Heart right ventricle (tissue), 16 donors: ENCODE measurements around the gene VTI1A. TPM values are rescaled to one million over a fixed set of nuclear protein-coding genes. Genes with fewer than 3 reads are reported as not detected.
A peak's percentile ranks its signal among the peaks of the same experiment; 100 is the strongest.

Experiments used
- ATAC-seq, 8 donors: fragments of 200-7000 bp; cut with Tn5 transposase; one replicate each; pipeline ENCODE4 v1.9.1; 2020; ENCODE audit warnings: mild to moderate bottlenecking in 8 of 8, moderate library complexity in 8 of 8, moderate number of reproducible peaks in 1 of 8
- DNase-seq, 2 donors: peaks; one replicate each; pipeline ENCODE4 v3.0.0-alpha.2; 2020
- H3K27ac ChIP-seq, 10 donors: fragments of 200-600 bp; sonication (generic) in 2 of 10; one replicate each; pipeline versions ENCODE4 v1.5.0 to v1.8.0; 2020 to 2022; ENCODE audit warnings: mild to moderate bottlenecking in 3 of 10
- H3K27me3 ChIP-seq, 7 donors: fragments of 200-600 bp; one replicate each; pipeline ENCODE4 v1.8.0; 2021 to 2022; ENCODE audit warnings: mild to moderate bottlenecking in 2 of 7
- H3K36me3 ChIP-seq, 9 donors: fragments of 200-600 bp; sonication (generic) in 1 of 9; one replicate each; pipeline versions ENCODE4 v1.5.0 to v1.8.0; 2020 to 2022; ENCODE audit warnings: mild to moderate bottlenecking in 2 of 9
- H3K4me1 ChIP-seq, 9 donors: fragments of 200-600 bp; sonication (generic) in 1 of 9; one replicate each; pipeline versions ENCODE4 v1.5.0 to v1.8.0; 2020 to 2022; ENCODE audit warnings: mild to moderate bottlenecking in 4 of 9
- H3K4me3 ChIP-seq, 10 donors: fragments of 200-600 bp; sonication (generic) in 2 of 10; one replicate each; pipeline versions ENCODE4 v1.5.0 to v1.8.0; 2020 to 2022; ENCODE audit warnings: mild to moderate bottlenecking in 7 of 10, moderate library complexity in 2 of 10
- H3K9me3 ChIP-seq, 11 donors: fragments of 200-600 bp in 10 of 11; sonication (generic) in 2 of 11; one replicate each; pipeline versions ENCODE4 v1.5.0 to v1.8.0; 2013 to 2022; ENCODE audit warnings: mild to moderate bottlenecking in 2 of 11, control low read depth in 1 of 11, moderate library complexity in 1 of 11
- WGBS, 2 donors: extraction: QIAGEN DNeasy Blood & Tissue Kit; methylation state at CpG; one replicate each; pipeline ENCODE4 v1.1.7; 2013; ENCODE audit warnings: inconsistent platforms in 1 of 2; 5-methylcytosine and 5-hydroxymethylcytosine counted together
- intact Hi-C, 10 donors: fragments of 100-400 bp; cut with DNase I; formaldehyde crosslinking; loops; one replicate each; pipeline versions ENCODE4 v1.11.1 to v1.14.2; 2022
- polyA plus RNA-seq, 2 donors: library from polyadenylated mRNA; stranded (reverse); fragments of 200-250 nt; gene quantifications; one replicate each; pipeline ENCODE4 v1.2.3, GENCODE V29; 2013
- total RNA-seq, 10 donors: library from RNA; stranded (reverse); fragmentation: NEBNext Ultra II Directional in 3 of 10; extraction: Animal tissue kit (Norgen Biotek cat#: 25700) in 3 of 10; gene quantifications; one replicate each; pipeline versions ENCODE4 v1.2.1 to v1.2.4, GENCODE V29; 2021 to 2023
- TF ChIP-seq, protein P1 (sequence below), 9 donors: fragments of 200-600 bp; sonication (generic) in 2 of 9; IDR thresholded peaks; one replicate each; pipeline versions ENCODE4 v1.5.0 to v1.8.0; 2021 to 2022; ENCODE audit warnings: antibody characterized with exemption in 9 of 9, mild to moderate bottlenecking in 5 of 9, moderate library complexity in 1 of 9
- donor health status: Arrhythmogenic right ventricular cardiomyopathy.
- donor health status: ischemic (EF 13 %, LVEDD 7.1; RV severe dilation, severe dysfunction).
- donor health status: healthy with polysubstance abuse.
- donor health status: DM: no; HTN: yes; CAD: no.
- donor health status: DM: no; HTN: no; CAD: no.
- donor health status: ischemic (EF 25% LVEDD 6.9; RV normal size, moderate dysfunction).
- donor health status: ischemic (EF 25% LVEDD 5.7; RV mildly dilated, moderate dysfunction).
- donor health status: healthy.
- donor health status: DM: yes; HTN: yes; CAD: no.
- donor health status: Ischemic cardiomyopathy.
- donor health status: ischemic (EF 35%, LVEDD 5.7; RV mildly dilated, moderate dysfunction).
- donor health status: nonischemic (EF 11% LVEDD 7.7; RV severe dilation, severe dysfunction).
- donor health status: DM: yes; HTN: yes; CAD: no.
- donor health status: PGD.
- donor health status: ischemic (EF 29% LVEDD 5.4; RV normal size, mild dysfunction).
- donor health status: nonischemic (EF 23%, LVEDD 6.1; RV moderate dilation, normal function).

Gene VTI1A
- total and polyA plus RNA-seq, 12 donors: 6.2 to 24.5 (median 20.6) TPM

DNA sequence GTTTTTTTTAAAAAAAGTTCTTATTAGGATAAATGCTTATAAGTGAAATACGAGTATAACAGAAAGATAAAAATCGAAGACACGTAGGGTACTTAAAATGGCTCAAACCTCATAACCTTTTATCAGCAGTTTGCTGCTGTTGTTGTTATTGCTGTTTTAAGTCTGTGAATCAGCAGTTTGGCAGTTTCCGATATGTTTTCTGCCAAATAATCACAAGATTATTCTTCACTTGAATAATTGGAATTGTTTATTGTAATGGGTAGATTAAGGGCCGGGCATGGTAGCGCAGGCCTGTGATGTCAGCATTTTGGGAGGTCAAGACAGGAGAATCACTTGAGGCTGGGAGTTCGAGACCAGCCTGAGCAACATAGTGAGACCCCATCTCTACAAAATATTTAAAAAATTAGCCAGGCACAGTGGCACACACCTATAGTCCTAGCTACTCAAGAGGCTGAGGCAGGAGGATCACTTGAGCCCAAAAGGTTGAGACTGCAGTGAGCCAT lies 177.6 kb downstream of the VTI1A start:
- Histone ChIP-seq H3K27me3 (no peaks in the 10 kb centered on the region), H3K4me3 (no peak overlapping the region), H3K4me1 (peaks cover 0 to 10% (median 0%) of the 10 kb centered on the region in 9 donors), H3K27ac (no peak overlapping the region), H3K9me3 (no peaks in the 10 kb centered on the region), H3K36me3 (no peaks in the 10 kb centered on the region)
- intact Hi-C loops: no loop called here
- DNase-seq: no peak
- TF ChIP-seq, protein P1, sequence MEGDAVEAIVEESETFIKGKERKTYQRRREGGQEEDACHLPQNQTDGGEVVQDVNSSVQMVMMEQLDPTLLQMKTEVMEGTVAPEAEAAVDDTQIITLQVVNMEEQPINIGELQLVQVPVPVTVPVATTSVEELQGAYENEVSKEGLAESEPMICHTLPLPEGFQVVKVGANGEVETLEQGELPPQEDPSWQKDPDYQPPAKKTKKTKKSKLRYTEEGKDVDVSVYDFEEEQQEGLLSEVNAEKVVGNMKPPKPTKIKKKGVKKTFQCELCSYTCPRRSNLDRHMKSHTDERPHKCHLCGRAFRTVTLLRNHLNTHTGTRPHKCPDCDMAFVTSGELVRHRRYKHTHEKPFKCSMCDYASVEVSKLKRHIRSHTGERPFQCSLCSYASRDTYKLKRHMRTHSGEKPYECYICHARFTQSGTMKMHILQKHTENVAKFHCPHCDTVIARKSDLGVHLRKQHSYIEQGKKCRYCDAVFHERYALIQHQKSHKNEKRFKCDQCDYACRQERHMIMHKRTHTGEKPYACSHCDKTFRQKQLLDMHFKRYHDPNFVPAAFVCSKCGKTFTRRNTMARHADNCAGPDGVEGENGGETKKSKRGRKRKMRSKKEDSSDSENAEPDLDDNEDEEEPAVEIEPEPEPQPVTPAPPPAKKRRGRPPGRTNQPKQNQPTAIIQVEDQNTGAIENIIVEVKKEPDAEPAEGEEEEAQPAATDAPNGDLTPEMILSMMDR (IDR thresholded peaks at IDR 0.05): no peak
- WGBS, 2 donors: 65 to 70% methylated on average over 7 of the region's 7 CpGs
- no peak for ATAC-seq

DNA sequence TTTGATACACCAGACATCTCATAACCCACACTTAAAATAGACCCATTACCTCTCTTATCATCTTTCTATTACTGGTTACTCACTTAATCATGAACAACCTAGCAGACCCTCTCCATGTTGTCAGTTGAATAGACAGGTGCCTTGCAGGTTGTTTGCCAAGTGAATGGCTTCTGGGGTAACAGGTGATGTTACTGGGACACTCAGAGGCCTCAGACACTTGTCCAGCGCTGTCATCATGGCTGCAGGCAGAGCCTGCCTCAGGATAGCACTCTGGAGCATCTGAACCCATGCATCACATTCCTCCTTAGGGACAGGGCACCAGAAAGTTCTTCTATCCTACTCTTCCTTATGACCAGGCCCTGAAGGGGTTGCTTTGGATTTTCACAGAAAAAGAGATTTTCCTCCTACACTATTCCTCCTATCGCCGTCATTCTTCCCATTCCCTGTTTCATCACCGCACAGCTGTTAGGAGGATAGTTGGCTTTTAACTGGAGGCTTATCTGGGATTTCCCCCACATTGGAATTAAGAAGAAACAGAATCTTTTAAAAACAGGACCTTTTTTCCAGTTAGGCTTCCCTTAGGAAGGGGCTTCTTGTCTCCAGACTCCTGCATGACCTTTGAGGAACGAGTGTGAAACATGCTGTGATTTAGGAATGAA lies 182.1 kb downstream of the VTI1A start:
- Histone ChIP-seq H3K27me3 (no peaks in the 10 kb centered on the region), H3K4me1 (no peaks in the 10 kb centered on the region), H3K36me3 (no peaks in the 10 kb centered on the region), H3K4me3 (no peak overlapping the region), H3K9me3 (no peaks in the 10 kb centered on the region), H3K27ac (no peak overlapping the region)
- intact Hi-C loops: no loop called here
- no peak for DNase-seq
- ATAC-seq: peak in 3 of 8 donors; percentile 42 to 56 (median 55)
- TF ChIP-seq, protein P1 (IDR thresholded peaks at IDR 0.05): no peak
- WGBS, 2 donors: 81 to 86% methylated on average over 5 of the region's 5 CpGs

DNA sequence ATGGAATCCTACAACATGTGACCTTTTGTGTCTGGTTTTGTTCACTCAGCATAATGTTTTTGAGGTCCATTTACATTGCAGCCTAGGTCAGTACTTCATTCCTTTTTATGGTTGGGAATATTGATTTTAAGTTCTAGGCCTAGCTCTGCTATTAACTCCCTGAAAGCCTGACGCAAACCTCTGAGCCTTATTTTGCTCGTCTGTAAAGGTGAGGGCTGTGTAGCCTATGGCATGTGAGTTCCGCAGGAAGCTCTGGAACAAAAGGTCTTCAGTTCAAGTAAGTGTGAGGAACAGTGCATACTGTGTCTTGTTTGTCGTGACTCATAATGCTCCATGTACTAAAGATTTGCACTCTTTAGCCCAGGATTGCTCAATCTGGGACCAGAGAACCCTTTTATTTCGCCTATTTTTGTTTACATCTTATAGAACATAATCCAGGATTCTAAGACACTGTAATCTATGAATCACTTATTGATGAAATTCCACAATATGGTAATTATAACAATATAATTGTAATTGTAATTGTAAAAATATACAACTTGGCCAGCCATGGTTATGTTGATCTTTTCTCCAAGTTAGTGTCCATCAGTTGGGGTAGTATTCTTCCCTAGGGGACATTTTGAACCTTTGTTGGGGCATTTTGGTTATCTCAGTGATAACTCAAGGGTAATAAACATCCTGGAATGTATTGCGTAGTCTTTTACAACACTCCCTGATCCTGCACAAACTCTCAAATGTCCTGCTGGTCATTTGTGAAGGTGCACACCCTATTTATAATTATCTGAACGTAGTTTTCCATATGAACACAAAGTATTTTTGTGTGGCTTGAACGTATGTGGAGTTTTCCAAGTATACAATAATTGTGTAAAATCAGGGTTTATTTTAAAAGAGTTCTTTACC lies 184.7 kb downstream of the VTI1A start:
- Histone ChIP-seq H3K4me1 (no peaks in the 10 kb centered on the region), H3K36me3 (no peaks in the 10 kb centered on the region), H3K9me3 (no peaks in the 10 kb centered on the region), H3K27me3 (no peaks in the 10 kb centered on the region), H3K4me3 (no peak overlapping the region), H3K27ac (no peak overlapping the region)
- TF ChIP-seq, protein P1 (IDR thresholded peaks at IDR 0.05): no peak
- no peak for ATAC-seq
- 96 to 98% methylated on average over 8 of the region's 8 CpGs for WGBS, 2 donors
- intact Hi-C loops: no loop called here
- no peak for DNase-seq

DNA sequence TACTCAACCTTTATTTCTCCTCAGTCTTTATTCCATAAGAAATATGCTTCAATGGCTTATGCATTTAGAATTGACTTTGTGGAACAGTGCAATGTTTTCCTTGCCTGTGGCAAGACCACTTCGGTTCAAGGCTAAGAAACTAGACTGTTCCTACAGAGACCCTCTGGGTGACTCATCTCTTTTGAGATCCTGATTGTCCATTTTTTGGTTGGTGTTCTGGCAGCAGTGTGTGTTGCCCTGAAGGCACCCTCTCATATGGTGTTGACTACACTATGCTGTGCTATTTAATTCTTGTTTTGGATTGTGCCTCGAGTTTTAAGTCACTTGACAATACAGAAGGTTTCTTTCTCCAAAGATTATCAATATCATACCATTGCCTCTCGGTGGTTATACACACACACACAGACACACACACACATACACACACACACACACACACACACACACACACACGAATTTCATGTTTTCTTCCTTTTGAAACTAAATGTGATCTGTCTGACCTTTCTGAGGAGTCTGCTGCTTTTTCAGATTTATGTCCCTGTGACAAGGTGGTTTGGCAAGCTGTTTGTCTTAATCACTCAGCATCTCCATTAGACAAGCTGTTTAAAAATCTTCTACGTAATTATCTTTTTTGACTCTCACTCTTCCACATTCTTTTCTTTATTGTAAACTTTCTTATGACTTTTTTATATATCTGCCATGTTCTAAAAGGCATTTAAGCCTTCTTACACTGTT lies 187.2 kb downstream of the VTI1A start:
- Histone ChIP-seq H3K4me1 (no peaks in the 10 kb centered on the region), H3K27me3 (no peaks in the 10 kb centered on the region), H3K36me3 (no peaks in the 10 kb centered on the region), H3K4me3 (no peak overlapping the region), H3K9me3 (no peaks in the 10 kb centered on the region), H3K27ac (no peak overlapping the region)
- TF ChIP-seq, protein P1 (IDR thresholded peaks at IDR 0.05): no peak
- DNase-seq (no peak), ATAC-seq (no peak)
- 84 to 92% methylated on average over 5 of the region's 5 CpGs for WGBS, 2 donors
- intact Hi-C loops: no loop called here
